K562 (cell line): ENCODE data around the gene TBL2. TPM values are rescaled to one million over a fixed set of nuclear protein-coding genes. Genes with fewer than 3 reads are reported as not detected.

Experiments
- ATF4 ChIP-seq: fragments of 450-650 bp; formaldehyde crosslinking; IDR thresholded peaks from 2 replicates; pipeline ENCODE4 v1.4.0; 2022; ENCODE audit warnings: mild to moderate bottlenecking, moderate library complexity
- DNMT1 ChIP-seq: fragments of 450-650 bp; IDR thresholded peaks from 2 replicates; pipeline ENCODE4 v1.6.1; 2016; ENCODE audit warnings: antibody characterized with exemption, mild to moderate bottlenecking
- DPF2 ChIP-seq: fragments of 450-650 bp; IDR thresholded peaks from 2 replicates; pipeline ENCODE4 v1.6.1; 2016
- ELK1 ChIP-seq: sonication (generic); formaldehyde crosslinking; IDR thresholded peaks from 2 replicates; pipeline ENCODE4 v1.8.1; 2022; ENCODE audit warnings: missing genetic modification reagents
- HES1 ChIP-seq: fragments of 450-650 bp; IDR thresholded peaks from 2 replicates; pipeline ENCODE4 v1.6.1; 2016; ENCODE audit warnings: low read depth, mild to moderate bottlenecking, moderate library complexity
- HMBOX1 ChIP-seq: sonication (generic); IDR thresholded peaks from 2 replicates; pipeline ENCODE4 v1.6.1; 2016
- JUN ChIP-seq, 2 experiments: sonication (generic) in 1 of 2; formaldehyde crosslinking in 1 of 2; IDR thresholded peaks; 2 replicates each; pipeline versions ENCODE4 v1.6.1 to v1.8.0; 2012 to 2022; ENCODE audit warnings: borderline replicate concordance in 2 of 2, mild to moderate bottlenecking in 2 of 2, improper control_type of control experiment in 1 of 2, low read depth in 1 of 2, low read length in 1 of 2, missing genetic modification reagents in 1 of 2
- JUNB ChIP-seq: fragments of 450-650 bp; formaldehyde crosslinking; conservative IDR thresholded peaks from 2 replicates; pipeline ENCODE4 v1.4.0; 2020; ENCODE audit warnings: mild to moderate bottlenecking
- KDM1A ChIP-seq, 2 experiments: fragments of 450-650 bp; IDR thresholded peaks; 2 replicates each; pipeline ENCODE4 v1.6.1; 2016; ENCODE audit warnings: mild to moderate bottlenecking in 2 of 2
- KDM5B ChIP-seq: fragments of 200-600 bp; sonication (generic); IDR thresholded peaks from 2 replicates; pipeline ENCODE4 v1.6.1; 2012; ENCODE audit warnings: low read depth, mild to moderate bottlenecking, moderate library complexity, low read length, control low read depth, inconsistent platforms; ENCODE audit not compliant: insufficient replicate concordance
- MXI1 ChIP-seq: IDR thresholded peaks from 2 replicates; pipeline ENCODE4 v1.6.1; 2011; ENCODE audit warnings: low read depth, mild to moderate bottlenecking, improper control_type of control experiment, low read length
- NR2C1 ChIP-seq, 2 experiments: fragments of 450-650 bp; IDR thresholded peaks; 2 replicates each; pipeline ENCODE4 v1.6.1; 2017; ENCODE audit warnings: mild to moderate bottlenecking in 2 of 2, antibody characterized with exemption in 1 of 2, inconsistent platforms in 1 of 2, missing compliant biosample characterization in 1 of 2, missing genetic modification characterization in 1 of 2
- RBM15 ChIP-seq: fragments of 200-400 bp; formaldehyde crosslinking; IDR thresholded peaks from 2 replicates; pipeline ENCODE4 v1.6.1; 2018; ENCODE audit warnings: mild to moderate bottlenecking, low read length, moderate library complexity; ENCODE audit not compliant: insufficient read depth
- RCOR1 ChIP-seq, 2 experiments: IDR thresholded peaks; 2 replicates each; pipeline ENCODE4 v1.6.1; 2012; ENCODE audit warnings: low read depth in 2 of 2, low read length in 2 of 2, borderline replicate concordance in 1 of 2, improper control_type of control experiment in 1 of 2
- SREBF1 ChIP-seq: fragments of 150-350 bp; IDR thresholded peaks from 2 replicates; pipeline ENCODE4 v1.6.1; 2014; ENCODE audit warnings: antibody characterized with exemption, low read depth, low read length, borderline replicate concordance
- TCF7L2 ChIP-seq: fragments of 150-350 bp; IDR thresholded peaks from 2 replicates; pipeline ENCODE4 v1.6.1; 2016; ENCODE audit warnings: low read depth, mild to moderate bottlenecking, low read length, moderate library complexity
- ZBTB8A ChIP-seq: fragments of 450-650 bp; IDR thresholded peaks from 2 replicates; pipeline ENCODE4 v1.6.1; 2018; ENCODE audit warnings: mild to moderate bottlenecking, moderate library complexity; ENCODE audit not compliant: partially characterized antibody
- ZC3H4 ChIP-seq: sonication (generic); formaldehyde crosslinking; IDR thresholded peaks from 2 replicates; pipeline ENCODE4 v1.9.0; 2021; ENCODE audit warnings: missing genetic modification reagents, borderline replicate concordance
- ZNF23 ChIP-seq: fragments of 250-450 bp; sonication (Bioruptor Pico); IDR thresholded peaks from 2 replicates; pipeline ENCODE4 v1.4.0; 2020; ENCODE audit warnings: mild to moderate bottlenecking
- ZNF24 ChIP-seq: fragments of 450-650 bp; IDR thresholded peaks from 2 replicates; pipeline ENCODE4 v1.6.1; 2016
- ZNF280A ChIP-seq: fragments of 450-650 bp; IDR thresholded peaks from 2 replicates; pipeline ENCODE4 v1.6.1; 2018; ENCODE audit warnings: mild to moderate bottlenecking, low read depth; ENCODE audit not compliant: partially characterized antibody
- ZNF766 ChIP-seq: fragments of 200-800 bp; sonication (Bioruptor generic); conservative IDR thresholded peaks from 2 replicates; pipeline ENCODE4 v1.6.1; 2016; ENCODE audit warnings: missing genetic modification characterization, missing compliant biosample characterization
- polyA plus RNA-seq, 8 experiments: library from polyadenylated mRNA; depleted of rRNA in 4 of 8; stranded (reverse) in 5 of 8; unstranded in 3 of 8; fragments of >200 nt; fragmentation: Nextera tagmentation in 2 of 8; fragmentation: Illumina TruSeq in 1 of 8; extraction: Ambion mirVana in 2 of 8; extraction: Trizol in 1 of 8; gene quantifications; 2 replicates each; pipeline versions ENCODE4 v1.2.1 to v1.2.3, GENCODE V29; 2011 to 2014; ENCODE audit warnings: inconsistent platforms in 1 of 8, missing spikeins in 1 of 8
- total RNA-seq, 7 experiments: library from RNA; depleted of rRNA in 6 of 7; stranded (reverse); fragments of >200 nt in 6 of 7; fragmentation: Illumina TruSeq in 2 of 7; extraction: Trizol in 2 of 7; gene quantifications; 2 replicates each; pipeline versions ENCODE4 v1.2.1 to v1.2.3, GENCODE V29; 2011 to 2021; ENCODE audit warnings: low replicate concordance in 1 of 7

TBL2 gene
- total and polyA plus RNA-seq, 9 of the 15 experiments (the other 6 are each of a cell fraction or from before 2014, with no cell fraction given), result 2.5 to 123 (median 49.2) TPM

GRCh38 chr7:73526896-73527821, 51.2 kb downstream of the TBL2 start (continued):
- TF ChIP-seq HMBOX1 (peak; percentile 22; the same call in 1 of the 2 replicates), SREBF1 (no peak), DPF2 (peak; percentile 57; the same call in 1 of the 2 replicates), NR2C1 (IDR thresholded peaks at IDR 0.05) (peak; percentile 66; the same call in 1 of the 2 replicates), NR2C1 (tag; IDR thresholded peaks at IDR 0.05) (peak; percentile 49; the same call in 1 of the 2 replicates), ZC3H4 (CRISPR knock-in tag) (no peak), RBM15 (no peak), ELK1 (CRISPR knock-in tag) (no peak), TCF7L2 (no peak), ATF4 (CRISPR knock-in tag) (no peak), KDM5B (no peak), JUN (IDR thresholded peaks at IDR 0.05; ENCODE audit: borderline replicate concordance, low read depth, low read length) (no peak), JUN (CRISPR knock-in tag; IDR thresholded peaks at IDR 0.05; ENCODE audit: borderline replicate concordance) (no peak), ZNF766 (CRISPR knock-in tag) (no peak), ZNF280A (no peak), JUNB (CRISPR knock-in tag) (no peak), DNMT1 (no peak), KDM1A (IDR thresholded peaks at IDR 0.05) (peak in 1 of 2 experiments; percentile 43; a peak in 1 of 4 replicates), MXI1 (no peak), ZNF23 (CRISPR knock-in tag) (no peak), HES1 (no peak), RCOR1 (IDR thresholded peaks at IDR 0.05; ENCODE audit: borderline replicate concordance in 1 of 2, low read depth in 2 of 2, low read length in 2 of 2) (peak in 1 of 2 experiments; percentile 77; a peak in 2 of 4 replicates), ZBTB8A (no peak), ZNF24 (no peak)
